ES-I3 (cell line): ENCODE results near the gene PEX14.

Experiments used
- H3K36me3 ChIP-seq: 2 replicates; pipeline ENCODE4 v1.6.1; 2013; ENCODE audit warnings: mild to moderate bottlenecking, low read length, control low read depth, moderate library complexity; ENCODE audit not compliant: insufficient read depth
- H3K4me1 ChIP-seq: 2 replicates; pipeline ENCODE4 v1.6.1; 2013; ENCODE audit warnings: mild to moderate bottlenecking, control low read depth, low read length; ENCODE audit not compliant: insufficient read depth
- H3K9ac ChIP-seq: 2 replicates; pipeline ENCODE4 v1.6.1; 2013; ENCODE audit warnings: low read depth, mild to moderate bottlenecking, low read length, moderate library complexity
- H3K9me3 ChIP-seq: 2 replicates; pipeline ENCODE4 v1.6.1; 2013; ENCODE audit warnings: mild to moderate bottlenecking, low read length, moderate library complexity; ENCODE audit not compliant: control insufficient read depth, insufficient read depth

Gene PEX14

GRCh38 chr1:10514490-10515235 is 39.9 kb downstream of the PEX14 start:
- Histone ChIP-seq H3K36me3 (no peaks in the 10 kb centered on the region), H3K4me1 (peaks cover 35% of the 10 kb centered on the region), H3K9ac (no peak overlapping the region), H3K9me3 (no peaks in the 10 kb centered on the region)

- H3K4me1 ChIP-seq = peaks cover 27% of the 10 kb centered on the region
- H3K36me3 ChIP-seq = no peaks in the 10 kb centered on the region
- no peaks in the 10 kb centered on the region for H3K9me3 ChIP-seq
- no peak overlapping the region for H3K9ac ChIP-seq
Measured at GRCh38 chr1:10515301-10515975, 40.7 kb downstream of the PEX14 start.

- Histone ChIP-seq H3K9me3 (no peaks in the 10 kb centered on the region), H3K36me3 (no peaks in the 10 kb centered on the region), H3K4me1 (peaks cover 22% of the 10 kb centered on the region), H3K9ac (no peak overlapping the region)
Measured at GRCh38 chr1:10515976-10516750, 41.4 kb downstream of the PEX14 start.

GRCh38 chr1:10516925-10517676 is 42.4 kb downstream of the PEX14 start:
- Histone ChIP-seq H3K9ac (no peak overlapping the region), H3K9me3 (no peaks in the 10 kb centered on the region), H3K36me3 (no peaks in the 10 kb centered on the region), H3K4me1 (peaks cover 22% of the 10 kb centered on the region)

- Histone ChIP-seq H3K9ac (no peak overlapping the region), H3K4me1 (peaks cover 25% of the 10 kb centered on the region), H3K36me3 (no peaks in the 10 kb centered on the region)
Measured at GRCh38 chr1:10517677-10517982, 42.9 kb downstream of the PEX14 start.

GRCh38 chr1:10519016-10519417 is 44.3 kb downstream of the PEX14 start:
- H3K4me1 ChIP-seq = peaks cover 27% of the 10 kb centered on the region
- H3K9me3 ChIP-seq = no peaks in the 10 kb centered on the region
- H3K9ac ChIP-seq = no peak overlapping the region
- H3K36me3 ChIP-seq = no peaks in the 10 kb centered on the region

More at GRCh38 chr1:10517677-10517982, 42.9 kb downstream of the PEX14 start:
- H3K9me3 ChIP-seq = no peaks in the 10 kb centered on the region

- no peaks in the 10 kb centered on the region for H3K36me3 ChIP-seq
- no peaks in the 10 kb centered on the region for H3K9me3 ChIP-seq
- peaks cover 17% of the 10 kb centered on the region for H3K4me1 ChIP-seq
- H3K9ac ChIP-seq = no peak overlapping the region
Measured at GRCh38 chr1:10520497-10520896, 45.7 kb downstream of the PEX14 start.

GRCh38 chr1:10520952-10521351 is 46.2 kb downstream of the PEX14 start:
- Histone ChIP-seq H3K4me1 (peaks cover 17% of the 10 kb centered on the region), H3K9me3 (no peaks in the 10 kb centered on the region), H3K36me3 (no peaks in the 10 kb centered on the region), H3K9ac (no peak overlapping the region)

GRCh38 chr1:10521537-10522157 is 46.9 kb downstream of the PEX14 start:
- Histone ChIP-seq H3K36me3 (no peaks in the 10 kb centered on the region), H3K4me1 (peaks cover 14% of the 10 kb centered on the region), H3K9me3 (no peaks in the 10 kb centered on the region), H3K9ac (no peak overlapping the region)

- no peak overlapping the region for H3K9ac ChIP-seq
- peaks cover 8% of the 10 kb centered on the region for H3K4me1 ChIP-seq
- no peaks in the 10 kb centered on the region for H3K36me3 ChIP-seq
- H3K9me3 ChIP-seq = no peaks in the 10 kb centered on the region
Measured at GRCh38 chr1:10522322-10522860, 47.6 kb downstream of the PEX14 start.

- H3K9ac ChIP-seq = no peak overlapping the region
- no peaks in the 10 kb centered on the region for H3K9me3 ChIP-seq
- H3K4me1 ChIP-seq = peaks cover 22% of the 10 kb centered on the region
- H3K36me3 ChIP-seq = no peaks in the 10 kb centered on the region
Measured at GRCh38 chr1:10525208-10525607, 50.5 kb downstream of the PEX14 start.

GRCh38 chr1:10528066-10529014 is 53.6 kb downstream of the PEX14 start:
- H3K9ac ChIP-seq = peak overlapping the region; percentile 5; the same call in 1 of the 2 replicates
- H3K36me3 ChIP-seq = no peaks in the 10 kb centered on the region
- H3K9me3 ChIP-seq = no peaks in the 10 kb centered on the region
- peaks cover 34% of the 10 kb centered on the region for H3K4me1 ChIP-seq

- Histone ChIP-seq H3K4me1 (peaks cover 34% of the 10 kb centered on the region), H3K36me3 (no peaks in the 10 kb centered on the region), H3K9ac (peak overlapping the region; percentile 5; the same call in 1 of the 2 replicates), H3K9me3 (no peaks in the 10 kb centered on the region)
Measured at GRCh38 chr1:10529091-10529490, 54.3 kb downstream of the PEX14 start.
